Stimulated activated CD8-positive, alpha-beta memory T cell treated with anti-CD3 and anti-CD28 coated beads, Interleukin-7, amount 100 ng/mL, for 24 hours (primary cell): ENCODE measurements around the gene SIK3.

Experiments
- DNase-seq: peaks from one replicate; pipeline ENCODE4 v3.0.0-alpha.2; 2020; ENCODE audit warnings: low read depth

SIK3 gene

DNA sequence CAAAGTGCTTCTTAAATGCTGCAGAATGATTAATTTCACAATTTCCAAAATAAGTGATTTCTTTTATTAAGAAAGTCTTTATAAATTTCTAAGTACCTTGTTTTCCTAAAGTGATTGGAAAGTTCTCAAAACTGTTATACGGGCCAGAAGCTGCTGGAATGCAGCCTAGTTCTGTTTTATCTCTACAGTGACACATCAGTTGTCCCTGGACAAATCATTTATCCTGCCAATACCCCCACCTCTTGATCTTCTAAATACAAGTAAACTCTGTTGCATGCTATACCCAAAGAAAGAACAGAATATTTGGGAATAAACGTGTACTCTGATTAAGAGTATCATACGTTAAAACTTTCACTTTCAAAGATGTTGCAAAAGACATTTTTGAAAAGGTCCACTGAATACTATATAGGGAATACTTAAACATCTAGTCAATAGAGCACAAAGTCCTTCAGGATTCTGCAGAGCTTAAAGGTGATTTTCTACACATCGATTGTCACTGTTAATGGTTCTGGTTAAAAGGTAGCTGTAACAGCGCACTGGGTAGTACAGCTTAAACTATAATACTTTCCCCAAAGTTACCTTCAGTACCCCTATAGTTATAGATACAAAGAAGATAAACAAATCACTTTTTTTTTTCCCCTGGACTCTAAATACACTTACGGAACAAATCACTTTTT is 168.7 kb downstream of the SIK3 start:
- no peak for DNase-seq

DNA sequence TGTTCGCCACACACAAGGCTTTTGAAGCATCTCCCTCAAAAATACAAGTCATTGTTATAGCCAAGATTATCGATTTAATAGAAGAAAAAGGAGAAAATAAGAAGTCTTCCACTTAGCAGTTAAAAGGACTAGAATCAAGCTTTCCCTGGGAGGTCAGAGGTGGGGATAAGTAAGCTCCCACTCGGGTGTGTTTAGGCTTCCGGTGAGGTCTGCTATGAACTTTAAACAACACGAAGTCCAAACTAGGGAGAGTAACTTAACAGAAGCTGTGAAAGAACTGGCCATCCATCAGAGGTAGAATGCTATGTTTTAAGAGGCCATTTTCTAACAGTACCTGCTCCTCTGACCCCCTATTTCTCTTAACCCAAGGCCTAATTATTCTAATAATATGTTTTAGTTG is 169.4 kb downstream of the SIK3 start:
- DNase-seq = no peak

DNA sequence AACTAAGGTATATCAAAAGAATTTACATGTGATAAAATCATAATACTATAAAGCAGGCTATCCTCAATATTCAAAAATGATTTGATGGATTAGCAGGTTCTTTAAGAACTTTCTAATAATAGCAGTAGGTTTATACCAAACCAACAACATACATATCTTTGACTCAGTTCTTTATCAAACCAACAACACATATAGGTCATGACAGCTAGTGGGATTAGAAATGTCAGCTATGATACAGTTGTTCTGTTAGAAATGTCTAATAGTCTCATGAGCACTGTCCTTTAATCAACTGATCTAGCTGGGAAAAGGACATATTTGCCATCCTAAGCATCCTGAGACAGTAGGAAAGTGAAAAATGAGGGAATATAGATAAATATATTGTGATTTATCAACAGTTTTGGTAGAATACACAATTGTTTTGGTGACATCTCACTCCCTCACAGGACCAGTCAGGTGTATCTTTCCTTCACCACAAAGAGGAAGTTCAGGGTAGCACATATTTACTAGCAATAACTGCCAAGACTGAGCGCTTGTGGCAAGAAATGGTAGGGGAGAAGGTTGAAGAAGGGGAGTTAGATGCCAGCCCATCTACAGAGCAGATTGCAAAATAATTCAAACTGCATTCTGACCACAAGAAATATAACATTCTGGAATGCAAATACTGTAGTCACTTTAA is 170.0 kb downstream of the SIK3 start:
- DNase-seq = no peak

DNA sequence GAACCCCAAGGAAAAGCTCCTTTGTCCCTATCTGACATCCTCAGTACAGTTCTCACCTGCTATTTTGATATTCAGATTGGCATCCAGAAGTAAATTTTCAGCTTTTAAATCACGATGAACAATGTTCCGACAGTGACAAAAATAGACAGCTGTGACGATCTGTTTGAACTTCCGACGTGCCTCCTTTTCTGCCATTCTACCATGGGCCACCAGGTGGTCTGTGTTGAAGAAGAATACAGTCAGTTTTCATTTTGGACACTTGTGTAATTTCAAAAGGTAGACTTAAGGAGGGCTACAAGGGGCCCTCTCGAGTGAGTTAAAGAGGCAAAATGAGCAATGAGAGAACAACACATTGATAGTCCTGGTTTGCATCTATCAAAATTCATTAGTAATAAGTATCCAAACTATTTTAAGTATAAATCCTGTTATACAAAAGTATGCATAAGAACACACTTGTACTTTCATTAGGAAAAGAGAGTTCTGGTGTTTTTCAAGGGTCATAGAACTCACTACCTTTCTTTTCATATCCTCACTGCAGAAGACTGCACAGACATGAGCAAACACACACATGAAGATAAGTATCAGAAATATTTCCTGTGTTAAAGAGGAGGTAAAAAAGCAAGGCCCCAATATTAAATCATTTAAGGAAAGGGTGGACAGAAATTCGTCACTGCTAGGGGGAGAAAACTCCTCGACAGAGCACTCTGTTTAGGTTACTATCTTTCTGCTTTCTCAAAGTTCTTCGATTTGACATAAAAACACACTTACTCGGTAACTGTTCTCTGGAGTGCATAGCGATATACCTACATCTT is 170.9 kb downstream of the SIK3 start:
- DNase-seq = no peak

DNA sequence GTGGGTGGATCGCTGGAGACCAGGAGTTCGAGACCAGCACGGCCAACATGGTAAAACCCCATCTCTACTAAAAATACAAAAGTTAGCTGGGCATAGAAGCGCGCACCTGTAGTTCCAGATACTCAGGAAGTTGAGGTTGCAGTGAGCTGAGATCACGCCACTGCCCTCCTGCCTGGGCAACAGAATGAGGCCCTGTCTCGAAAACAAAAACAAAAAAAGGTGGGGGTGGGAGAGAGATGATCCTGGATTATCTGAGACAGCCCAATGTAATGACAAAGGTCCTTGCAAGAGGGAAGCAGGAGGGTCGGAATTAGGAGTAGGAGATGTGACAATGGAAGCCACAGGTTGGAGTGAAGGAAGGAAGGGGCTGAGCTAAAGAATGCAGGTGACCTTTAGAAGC is 173.2 kb downstream of the SIK3 start:
- no peak for DNase-seq

DNA sequence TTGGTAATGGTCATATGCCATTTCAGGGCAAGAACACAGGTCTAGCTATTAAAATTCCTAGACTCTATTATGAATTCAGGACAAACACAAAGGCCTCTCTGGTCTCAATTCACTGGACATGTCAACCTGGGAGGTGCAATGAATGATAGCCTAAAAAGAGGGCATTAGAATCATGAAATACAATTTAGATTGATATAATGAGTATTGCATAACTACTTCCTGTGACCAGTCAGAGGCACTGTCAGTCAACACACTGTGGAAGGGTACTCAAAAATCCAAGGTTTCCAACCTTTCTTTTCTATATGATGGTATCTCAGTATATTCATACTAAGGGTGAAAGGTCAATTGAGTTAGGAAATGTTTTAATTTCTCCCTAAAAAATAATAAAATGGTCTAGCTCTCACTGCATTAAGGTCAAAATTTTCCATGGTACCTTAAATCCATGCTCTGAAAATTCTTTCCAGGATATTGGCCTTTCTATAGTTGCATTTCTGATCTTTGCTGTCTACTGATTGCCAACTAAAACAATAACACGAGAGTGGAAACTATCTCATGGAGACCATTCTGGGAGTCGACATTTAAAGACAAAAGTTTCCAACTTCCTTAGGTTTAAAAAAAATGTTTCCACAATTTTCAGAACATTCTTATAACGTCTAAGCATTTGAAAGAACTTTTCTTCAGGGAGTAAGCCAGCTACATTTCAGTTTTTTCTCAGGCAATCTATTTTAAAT is 179.1 kb downstream of the SIK3 start:
- no peak for DNase-seq

DNA sequence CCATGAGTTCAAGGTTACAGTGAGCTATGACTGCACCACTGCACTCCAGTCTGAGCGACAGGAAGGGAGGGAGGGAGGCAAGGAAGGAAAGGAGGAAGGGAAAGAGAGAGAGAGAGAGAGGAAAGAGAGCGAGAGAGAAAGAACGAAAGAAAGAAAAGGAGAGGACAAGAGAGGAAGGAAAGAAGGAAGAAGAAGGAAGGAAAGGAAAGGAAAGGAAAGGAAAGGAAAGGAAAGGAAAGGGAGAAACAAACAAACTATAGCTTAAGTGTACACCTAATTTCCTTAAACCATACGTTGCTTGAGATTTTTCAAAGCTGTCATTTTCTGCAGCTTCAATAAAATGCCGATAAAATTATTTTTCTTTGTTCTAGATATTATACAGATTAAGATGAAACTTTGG is 180.6 kb downstream of the SIK3 start:
- DNase-seq = no peak

DNA sequence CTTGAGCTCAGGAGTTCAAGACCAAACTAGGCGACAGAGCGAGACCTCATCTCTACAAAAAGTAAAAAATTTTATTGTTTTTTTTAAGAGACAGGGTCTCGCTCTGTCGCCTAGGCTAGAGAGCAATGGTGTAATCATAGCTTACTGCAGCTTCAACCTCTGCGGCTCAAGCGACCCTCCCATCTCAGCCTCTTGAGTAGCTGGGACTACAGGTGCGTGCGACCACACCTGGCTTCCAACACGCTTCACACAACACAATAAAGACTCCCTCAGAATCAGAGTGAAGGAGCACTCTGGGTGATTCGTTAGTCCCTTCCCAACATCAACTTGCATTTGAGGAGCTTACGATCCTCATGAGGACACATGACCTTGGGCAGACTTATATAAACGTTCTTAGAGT is 181.3 kb downstream of the SIK3 start:
- DNase-seq = no peak

DNA sequence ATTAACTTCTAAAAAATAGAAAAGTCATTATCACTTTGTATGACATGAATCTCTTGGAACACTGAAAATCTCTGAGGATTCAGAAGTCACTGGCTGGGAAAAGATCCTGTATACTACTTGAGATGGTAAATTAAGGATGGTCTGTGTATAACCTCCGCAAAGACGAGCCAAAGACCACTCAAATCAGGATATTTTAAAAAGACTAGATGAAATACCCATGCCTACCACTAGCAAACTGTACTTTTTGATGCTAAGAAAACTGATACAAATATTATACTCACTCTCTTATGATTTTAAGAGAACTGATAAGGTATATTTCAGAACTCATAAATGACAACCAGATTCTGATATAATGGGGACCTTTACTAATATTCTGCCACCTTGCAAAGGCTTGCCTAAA is 182.2 kb downstream of the SIK3 start:
- no peak for DNase-seq

DNA sequence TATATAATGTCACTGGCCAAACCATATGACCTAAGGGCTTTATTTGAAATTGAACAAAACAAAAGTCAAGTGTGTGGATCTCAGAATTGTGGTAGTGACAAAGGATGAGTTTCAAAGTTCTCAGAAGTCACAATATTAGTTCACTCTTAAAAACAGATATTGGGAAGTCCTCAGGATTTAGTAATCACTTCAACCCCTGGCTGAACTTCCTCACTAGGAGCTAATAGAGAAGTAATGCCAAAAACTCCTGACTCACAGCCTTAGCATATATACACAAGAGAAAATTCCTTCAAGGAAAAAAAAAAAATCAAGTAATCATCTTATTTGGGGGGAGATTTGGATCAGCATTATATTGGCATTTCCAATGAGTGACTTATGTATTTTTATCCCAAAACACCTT is 185.2 kb downstream of the SIK3 start:
- no peak for DNase-seq

DNA sequence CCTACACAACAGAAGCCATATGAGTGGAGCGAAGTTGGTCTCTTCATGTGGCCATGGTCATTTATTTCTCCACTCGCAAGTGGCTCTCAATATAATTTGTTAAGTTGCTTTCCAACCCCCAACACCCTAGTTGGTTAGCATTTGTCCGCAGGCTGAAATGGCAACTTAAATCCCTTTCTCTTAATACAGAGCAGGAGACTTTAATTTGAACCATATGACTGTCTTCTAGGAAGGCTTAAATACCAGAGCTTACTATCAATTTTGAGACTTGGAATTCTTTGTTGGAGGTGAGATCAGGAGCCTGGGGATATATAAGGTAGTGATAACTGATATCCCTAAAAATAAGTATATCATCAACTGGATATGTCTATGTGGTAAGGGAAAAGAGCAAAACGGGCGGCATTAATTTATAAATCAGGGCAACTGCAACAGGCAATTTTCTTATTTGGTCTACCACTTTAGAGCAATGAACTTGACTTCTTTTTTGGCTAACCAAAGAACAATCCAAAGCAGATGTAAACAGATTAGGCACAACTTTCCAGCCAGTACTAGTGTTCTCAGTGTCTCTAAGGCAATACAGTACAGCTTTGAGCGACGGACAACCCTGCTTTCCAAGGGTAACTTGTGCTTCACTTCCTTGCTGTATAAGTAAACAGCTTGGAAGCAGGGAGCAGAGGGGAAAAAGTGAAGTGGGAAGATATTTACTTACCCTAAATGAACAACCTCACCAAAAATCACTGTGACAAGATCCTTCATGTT is 186.1 kb downstream of the SIK3 start:
- DNase-seq = no peak

DNA sequence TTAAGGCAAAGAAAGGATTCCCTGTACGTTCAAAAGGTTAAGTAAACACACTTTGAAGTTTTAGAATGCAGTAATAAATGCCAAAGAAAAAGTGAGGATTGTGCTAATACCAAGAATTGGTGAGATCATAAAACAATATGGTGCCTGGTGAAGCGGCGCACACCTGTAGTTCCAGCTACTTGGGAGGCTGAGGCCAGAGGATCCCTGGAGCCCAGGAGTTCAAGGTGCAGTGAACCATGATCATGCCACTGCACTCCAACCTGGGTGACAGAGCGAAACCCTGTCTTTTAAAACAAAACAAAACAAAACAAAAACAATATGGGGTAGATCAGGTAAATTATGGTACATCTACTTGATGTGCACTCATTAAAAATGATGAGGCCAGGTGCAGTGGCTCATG is 187.4 kb downstream of the SIK3 start:
- DNase-seq = no peak

DNA sequence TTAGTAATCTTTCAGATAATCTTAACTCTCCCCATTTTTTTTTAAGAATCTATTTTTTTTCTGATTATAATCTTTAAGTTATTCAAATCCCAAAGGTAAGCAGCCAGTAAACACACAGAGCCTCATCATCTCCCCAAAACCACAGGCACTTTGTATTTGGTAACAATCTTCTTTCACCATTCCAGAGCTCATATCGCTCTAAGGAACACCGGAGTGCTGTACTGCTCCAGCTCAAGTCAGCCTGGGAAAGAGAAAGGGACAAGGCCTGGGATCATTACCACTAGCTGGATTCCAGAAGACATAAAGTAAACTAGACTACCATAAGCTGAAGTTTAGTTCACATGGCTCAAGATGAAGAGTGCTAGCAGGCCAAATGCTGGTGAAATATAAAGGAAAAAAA is 187.8 kb downstream of the SIK3 start:
- no peak for DNase-seq

DNA sequence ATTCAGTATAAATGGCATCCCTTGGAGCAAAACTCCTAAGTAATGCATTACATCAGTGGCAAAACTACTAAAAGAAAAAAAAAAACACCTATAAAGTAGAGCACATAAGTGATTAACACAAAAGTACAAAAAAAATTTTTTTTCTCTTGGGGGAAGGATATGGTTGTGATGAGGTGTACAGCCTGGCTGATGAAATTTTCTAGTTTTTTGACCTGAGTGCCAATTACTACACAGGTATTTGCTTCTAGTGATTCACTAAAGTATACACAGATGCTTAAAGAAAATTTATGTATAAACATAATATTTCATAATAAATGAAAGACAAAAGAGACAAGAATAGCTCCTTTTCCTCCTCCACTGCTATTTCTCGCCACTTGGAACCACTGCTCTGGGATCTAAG is 189.0 kb downstream of the SIK3 start:
- DNase-seq = no peak

DNA sequence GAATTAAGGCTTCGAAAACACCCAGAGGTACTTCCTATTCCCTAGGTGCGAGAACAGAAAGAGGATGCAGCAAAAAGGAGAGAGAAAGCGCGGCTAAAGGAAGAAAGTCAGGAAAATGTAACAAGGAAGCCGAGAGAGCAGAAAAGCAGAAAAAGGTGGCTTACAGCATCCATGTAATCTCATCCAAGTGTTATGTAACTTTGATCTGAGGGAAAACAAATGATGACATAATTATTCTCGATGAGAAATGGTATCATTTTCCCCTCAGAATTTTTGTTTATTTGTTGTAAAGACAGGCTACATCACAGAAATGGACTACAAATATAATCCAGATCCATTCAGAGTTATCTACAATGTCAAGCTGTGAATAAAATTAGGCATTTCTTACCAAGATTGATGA is 191.7 kb downstream of the SIK3 start:
- no peak for DNase-seq

DNA sequence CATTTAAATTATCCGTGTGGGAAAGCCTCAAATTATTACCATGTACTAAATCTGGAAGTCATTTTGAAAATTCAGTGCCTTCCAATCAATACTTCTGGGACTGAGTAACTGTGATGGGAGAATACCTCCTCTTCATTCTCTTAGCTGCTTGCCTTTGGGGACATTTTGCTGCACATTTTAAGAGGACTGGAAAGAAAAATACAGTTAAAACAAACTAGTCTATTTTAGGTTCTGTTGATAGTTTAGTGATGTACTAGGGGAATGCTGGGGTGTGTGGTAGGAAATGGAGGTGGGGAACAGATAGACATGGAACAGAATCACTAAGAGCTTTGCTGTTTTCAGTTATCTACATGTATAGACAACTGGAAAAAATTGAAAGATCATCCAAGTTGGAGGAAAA is 195.1 kb downstream of the SIK3 start:
- no peak for DNase-seq

DNA sequence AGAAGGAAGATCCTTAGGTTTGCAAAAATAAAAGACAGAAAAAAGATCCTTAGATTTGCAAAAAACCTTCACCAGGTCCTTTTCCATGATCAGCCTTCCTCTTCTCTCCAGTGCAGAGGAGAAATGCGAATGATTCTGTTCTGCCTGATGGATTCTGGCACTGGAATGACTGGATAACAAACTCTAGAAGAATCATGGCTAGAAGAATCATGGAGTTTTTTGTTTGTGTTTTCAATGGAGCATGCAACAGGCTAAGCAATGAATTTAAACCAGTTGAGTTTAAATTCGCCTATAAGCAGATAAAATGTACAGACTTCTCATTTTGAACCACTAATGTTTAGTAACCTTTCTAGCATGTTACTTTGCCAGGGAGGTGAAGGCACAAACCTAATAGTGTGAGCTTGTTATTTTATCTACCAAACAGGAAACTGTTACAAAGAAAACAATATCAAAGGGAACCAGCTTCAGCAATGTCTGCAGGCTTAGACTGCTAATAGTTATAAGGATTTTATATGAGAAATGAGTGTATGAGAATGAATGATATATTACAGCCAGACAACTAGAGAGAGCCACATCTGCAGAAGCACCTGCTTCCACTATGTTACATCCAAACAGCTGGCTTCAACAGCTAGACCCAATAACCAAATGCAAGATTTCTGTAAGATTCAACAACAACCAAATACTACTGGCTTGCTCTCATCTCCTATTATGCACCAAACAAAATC is 196.1 kb downstream of the SIK3 start:
- DNase-seq = no peak

DNA sequence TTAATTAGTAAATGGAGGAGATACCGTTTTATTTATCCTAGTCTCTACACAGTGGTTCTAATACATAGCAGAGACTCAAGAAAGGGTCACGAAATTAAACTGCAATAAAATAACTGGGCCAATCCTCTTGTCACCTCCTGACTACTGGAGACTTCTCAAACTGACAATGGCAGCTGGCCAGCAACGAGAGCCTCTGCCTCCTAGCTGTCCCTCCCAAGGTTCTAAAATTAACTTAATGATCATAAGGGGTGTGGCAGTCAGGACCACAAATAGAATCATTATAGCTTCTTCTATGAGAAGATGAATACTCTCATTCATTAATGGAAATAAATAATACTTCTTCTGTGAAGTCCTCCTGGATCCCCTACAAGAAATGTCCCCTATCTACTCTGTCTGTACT is 197.0 kb downstream of the SIK3 start:
- DNase-seq = no peak

DNA sequence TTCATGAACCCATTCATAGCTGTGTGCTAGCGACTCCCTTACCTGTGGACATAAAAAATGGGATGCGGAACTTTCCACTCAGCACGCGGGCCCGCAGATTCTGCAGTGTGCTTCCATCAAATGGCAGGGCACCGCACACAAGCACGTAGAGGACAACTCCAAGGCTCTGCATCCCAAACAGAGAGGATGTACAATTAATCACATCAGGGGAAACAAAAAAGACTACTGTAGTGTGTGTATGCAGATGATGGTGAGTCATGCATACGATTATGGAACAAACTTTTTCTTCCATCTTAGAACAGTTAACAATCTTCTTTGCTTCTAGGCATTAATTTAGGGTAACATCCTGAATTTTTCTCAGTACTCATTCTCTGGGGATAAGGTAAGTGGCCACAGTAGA is 202.0 kb downstream of the SIK3 start:
- DNase-seq = no peak

DNA sequence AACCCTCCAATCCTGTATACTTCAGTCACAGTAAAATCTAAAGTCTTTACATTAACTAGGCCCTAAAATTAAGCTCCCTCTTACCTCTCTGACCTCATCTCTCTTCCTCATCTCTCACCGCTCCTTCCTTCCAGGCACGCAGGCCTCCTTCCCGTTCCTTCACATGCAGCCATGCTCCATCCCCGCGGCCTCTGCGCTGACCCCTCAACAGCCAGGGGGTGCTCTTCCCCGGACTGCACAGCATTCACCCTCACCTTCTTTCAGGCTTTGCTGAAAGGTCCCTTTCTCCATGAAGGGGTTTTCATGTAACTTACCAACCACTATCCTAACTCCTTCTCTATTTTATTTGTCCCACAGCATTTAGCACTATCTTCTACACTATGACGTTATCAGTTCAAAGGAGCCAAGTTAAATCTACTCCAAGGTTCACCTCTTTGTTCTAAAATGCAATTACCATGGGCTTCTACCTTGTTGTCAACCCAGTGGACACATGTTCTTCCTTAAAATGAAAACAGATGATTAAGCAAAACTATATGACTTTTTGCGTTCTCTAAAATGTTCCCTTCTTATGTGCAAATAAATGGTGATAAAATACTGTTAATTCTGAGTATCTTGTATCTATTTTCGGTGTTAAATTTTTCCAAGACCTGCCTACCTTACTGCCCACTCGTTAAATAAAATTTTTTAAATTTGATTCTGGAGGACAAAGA is 203.0 kb downstream of the SIK3 start:
- no peak for DNase-seq

DNA sequence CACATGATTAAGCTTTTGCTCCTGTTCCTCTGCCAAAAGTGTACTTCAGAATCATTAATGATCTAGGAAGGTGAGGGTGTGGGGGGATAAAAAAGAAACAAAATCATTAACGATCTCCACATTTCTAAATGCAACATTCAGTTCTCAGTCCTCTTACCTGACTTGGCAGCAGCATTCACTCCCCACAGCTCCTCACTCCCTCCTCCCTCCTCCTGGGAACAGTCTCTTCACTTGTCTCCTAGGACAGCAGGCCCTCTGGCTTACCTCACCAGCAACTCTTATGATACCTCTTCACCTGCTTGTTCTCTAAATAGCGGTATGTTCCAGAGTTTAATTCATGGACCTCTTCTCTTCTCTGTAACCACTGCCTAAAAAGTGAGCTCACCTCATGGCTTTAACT is 204.3 kb downstream of the SIK3 start:
- no peak for DNase-seq
